IPS-11a (cell line): Measurements from ENCODE around the gene ASIC2.

ENCODE experiments used
- H3K4me3 ChIP-seq: one replicate; pipeline ENCODE4 v1.5.1; 2013; ENCODE audit warnings: low read depth, low read length, control low read depth

ASIC2 gene

DNA sequence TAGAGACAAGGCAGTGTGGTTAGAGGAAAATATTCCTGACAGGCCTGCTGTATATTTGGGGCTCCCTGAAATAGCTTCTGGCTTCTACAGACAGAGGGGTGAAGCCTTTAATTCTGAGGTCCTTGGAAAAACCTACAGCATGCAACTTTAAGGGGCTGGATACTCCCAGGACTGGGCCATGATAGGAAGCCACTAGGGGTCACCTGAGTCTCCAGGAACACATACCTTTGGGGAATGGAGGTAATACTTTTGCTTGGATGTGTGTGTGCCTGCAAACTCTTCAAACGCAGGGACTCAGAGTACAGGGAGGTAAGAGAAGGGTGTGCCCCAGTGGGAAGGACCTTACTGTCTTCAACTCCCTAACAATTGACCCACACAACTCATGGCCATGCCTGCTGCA, 4.1 kb downstream of the ASIC2 start:
- no peak overlapping the region for H3K4me3 ChIP-seq

GRCh38 chr17:33287096-33287725, 5.9 kb downstream of the ASIC2 start:
- H3K4me3 ChIP-seq: no peak overlapping the region

- no peak overlapping the region for H3K4me3 ChIP-seq
Observed at GRCh38 chr17:33285413-33285812, 7.7 kb downstream of the ASIC2 start.

GRCh38 chr17:33284022-33284421, 9.1 kb downstream of the ASIC2 start:
- H3K4me3 ChIP-seq: no peak overlapping the region

GRCh38 chr17:33280162-33280943, 12.7 kb downstream of the ASIC2 start:
- no peak overlapping the region for H3K4me3 ChIP-seq

DNA sequence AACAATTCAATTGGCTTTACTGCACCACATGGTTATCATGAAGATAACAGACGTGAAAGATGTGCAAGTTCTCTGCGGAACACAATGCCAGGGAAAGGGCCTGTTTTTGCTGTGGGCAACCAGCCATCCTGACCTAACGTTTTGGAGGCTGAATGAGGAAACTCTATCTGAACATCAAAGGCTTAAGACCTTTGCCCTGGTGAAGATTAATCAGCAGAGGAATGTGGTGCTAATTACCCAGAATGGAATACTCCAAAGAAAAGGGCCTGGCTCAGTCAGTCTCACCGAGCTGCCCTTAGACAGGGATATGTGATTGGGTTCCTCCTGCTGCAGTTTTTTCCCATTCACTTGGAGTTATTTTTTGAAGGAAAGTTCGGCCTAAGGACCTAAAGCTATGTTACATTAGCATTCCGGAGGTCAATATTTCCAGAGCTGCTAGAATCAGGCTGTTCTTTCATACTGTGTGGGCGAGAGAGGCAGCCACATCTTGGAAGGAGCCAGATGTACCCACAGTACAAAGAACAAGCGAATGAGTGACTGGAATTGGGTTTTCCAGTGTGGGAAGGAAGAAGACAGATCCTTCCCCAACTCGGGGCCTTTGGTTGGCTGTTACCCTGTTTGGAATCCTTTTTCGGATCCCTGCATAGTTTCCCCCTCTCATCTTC, 15.5 kb downstream of the ASIC2 start:
- no peak overlapping the region for H3K4me3 ChIP-seq

DNA sequence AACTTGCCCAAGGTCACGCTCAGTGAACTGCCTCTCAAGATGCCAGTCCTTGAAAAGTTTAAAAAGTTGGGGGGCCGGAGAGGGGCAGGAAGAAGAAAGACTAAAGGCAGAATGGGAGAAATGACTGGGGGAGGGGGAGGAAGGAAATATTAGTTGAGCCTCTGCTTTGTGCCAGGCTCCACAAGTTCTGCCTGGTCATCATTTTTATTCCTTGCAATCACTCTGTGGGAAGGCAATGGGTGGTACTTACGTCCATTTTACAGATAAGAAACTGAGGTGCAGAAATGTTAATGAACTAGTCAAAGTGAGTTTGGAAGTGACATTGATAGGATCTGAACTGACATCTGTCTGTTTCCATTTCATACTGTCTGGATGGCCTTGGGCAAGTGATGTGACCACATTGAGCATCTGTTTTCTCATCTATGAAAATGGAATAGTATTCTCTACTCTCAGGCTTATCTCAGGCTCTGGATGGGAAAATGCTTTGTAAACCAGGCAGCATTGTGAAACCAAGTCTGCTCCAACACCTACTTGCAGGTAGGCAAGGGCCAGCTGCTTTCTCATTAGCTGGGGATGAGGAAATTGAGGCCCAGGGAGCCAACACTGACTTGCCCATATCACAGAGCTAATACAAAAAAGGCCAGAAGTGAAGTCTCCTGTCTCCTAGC, 19.2 kb downstream of the ASIC2 start:
- no peak overlapping the region for H3K4me3 ChIP-seq

DNA sequence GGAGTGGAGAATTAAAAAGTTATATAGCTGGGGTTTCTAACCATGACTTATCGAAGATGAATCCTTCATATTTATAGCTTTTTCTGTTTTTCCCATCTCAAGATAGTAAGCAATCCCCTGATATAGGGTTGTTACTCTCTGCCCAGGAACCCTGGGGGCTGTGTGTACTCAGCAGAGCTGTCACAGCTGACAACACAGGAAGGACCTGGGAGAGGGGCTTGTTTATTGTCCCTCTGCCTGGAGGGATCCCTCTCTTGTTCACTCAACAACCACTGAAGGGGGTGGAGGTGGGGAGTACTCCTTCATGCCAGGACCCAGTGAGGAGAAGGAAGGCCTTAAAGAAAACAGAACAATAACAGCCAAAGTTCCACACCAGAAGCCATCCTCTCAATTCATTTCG, 19.8 kb downstream of the ASIC2 start:
- no peak overlapping the region for H3K4me3 ChIP-seq

- no peak overlapping the region for H3K4me3 ChIP-seq
Observed at GRCh38 chr17:33272438-33272837, 20.7 kb downstream of the ASIC2 start.

DNA sequence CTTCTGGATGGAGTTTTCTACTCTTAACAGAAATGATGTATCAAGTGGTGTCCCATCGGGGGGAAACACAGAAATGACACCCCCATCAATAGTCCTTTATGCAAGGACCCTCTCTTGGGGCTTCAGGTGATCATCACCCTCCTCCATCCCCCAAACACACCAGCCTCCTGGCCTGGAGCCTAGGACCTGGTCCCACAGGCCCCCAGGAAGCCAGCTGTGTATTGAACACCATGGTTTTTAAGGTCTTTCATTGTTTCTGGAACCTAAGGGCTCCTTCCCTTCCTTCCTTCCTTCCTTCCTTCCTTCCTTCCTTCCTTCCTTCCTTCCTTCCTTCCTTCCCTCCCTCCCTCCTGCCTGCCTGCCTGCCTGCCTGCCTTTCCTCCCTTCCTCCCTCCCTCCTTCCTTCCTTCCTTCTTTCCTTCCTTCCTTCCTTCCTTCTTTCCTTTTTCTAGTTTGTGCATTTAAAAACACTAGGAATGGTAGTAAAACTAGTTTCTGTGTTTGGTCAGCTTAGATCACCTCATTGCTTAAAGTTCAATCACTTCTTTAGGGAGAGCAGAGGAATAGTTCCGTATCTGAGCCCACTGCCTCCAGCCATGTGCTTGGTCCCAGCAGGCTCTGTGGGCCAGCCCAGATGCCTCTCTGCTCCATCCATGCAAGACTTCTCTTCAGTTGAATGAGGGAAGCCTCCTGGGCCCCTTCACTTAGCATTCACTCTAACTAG, 23.6 kb downstream of the ASIC2 start:
- H3K4me3 ChIP-seq: no peak overlapping the region

DNA sequence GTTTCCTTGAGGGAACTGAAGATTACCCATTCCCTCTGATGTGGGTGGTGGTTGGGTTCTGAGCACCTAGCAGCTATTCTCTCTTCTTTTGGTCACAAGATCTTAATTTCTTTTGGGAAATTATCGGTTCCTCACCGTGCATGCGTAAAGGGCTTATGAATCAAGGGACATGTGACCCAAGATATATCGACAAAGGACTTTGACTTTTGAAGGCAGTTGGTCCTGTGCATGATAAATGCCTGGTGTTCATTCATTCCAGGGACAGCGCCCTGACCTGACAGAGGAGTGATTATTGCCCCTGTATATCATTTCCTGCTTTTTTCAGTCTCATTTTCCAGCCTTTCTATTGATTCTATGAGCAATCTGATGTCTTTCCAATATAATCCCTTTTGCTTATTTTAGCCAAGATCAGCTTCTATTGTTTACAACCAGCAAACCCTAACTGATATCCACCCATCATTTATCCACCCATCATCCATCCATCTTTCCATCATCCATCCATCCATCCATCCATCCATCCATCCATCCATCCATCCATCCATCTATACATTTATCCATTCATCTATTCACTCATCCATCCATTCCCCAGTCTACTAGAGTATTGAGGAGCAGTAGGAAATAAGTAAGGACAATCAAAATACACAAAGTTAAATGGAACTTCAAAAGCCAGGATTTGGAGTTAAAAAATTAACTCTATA, 25.1 kb downstream of the ASIC2 start:
- H3K4me3 ChIP-seq: no peak overlapping the region

- H3K4me3 ChIP-seq: no peak overlapping the region
Observed at GRCh38 chr17:33267271-33267790, 25.8 kb downstream of the ASIC2 start.

DNA sequence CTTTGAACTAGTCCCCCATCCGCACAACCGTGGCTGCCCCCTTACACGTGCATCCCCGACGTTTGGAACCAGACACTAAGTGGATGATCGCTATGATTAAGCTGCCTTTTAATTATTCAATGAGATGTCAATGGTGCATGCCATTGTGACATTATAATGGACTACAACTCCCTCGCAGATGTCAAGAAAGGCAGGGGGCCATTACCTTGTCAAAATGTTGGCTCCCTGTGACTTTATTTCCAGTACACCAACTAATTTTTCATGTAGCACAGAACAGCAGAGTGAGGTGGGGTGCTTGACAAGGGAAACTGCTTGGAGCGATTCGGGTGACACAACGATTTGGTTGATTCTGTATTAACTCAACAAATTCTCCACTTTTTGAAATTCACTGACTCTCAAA, 26.5 kb downstream of the ASIC2 start:
- no peak overlapping the region for H3K4me3 ChIP-seq

GRCh38 chr17:33266116-33266515, 27.0 kb downstream of the ASIC2 start:
- no peak overlapping the region for H3K4me3 ChIP-seq

DNA sequence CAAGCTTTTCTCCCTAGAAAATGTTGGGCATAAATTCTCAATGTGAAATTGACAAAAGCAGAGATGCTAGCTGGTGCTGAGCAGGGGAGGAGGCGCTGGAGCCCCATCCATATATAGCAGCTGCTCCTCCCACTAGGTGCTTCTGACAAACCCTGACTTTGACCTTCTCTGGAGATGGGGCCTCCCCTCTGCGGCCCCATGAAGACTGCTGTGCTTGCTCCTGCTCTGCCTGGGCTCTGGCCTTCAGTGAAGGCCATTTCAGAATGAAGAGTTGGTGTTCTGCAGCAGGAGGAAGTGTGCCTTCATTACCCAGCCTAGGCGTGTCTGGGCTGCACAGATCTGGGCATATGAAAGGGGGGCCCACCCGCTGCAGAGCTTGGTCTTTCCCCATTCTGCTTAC, 29.7 kb downstream of the ASIC2 start:
- no peak overlapping the region for H3K4me3 ChIP-seq

DNA sequence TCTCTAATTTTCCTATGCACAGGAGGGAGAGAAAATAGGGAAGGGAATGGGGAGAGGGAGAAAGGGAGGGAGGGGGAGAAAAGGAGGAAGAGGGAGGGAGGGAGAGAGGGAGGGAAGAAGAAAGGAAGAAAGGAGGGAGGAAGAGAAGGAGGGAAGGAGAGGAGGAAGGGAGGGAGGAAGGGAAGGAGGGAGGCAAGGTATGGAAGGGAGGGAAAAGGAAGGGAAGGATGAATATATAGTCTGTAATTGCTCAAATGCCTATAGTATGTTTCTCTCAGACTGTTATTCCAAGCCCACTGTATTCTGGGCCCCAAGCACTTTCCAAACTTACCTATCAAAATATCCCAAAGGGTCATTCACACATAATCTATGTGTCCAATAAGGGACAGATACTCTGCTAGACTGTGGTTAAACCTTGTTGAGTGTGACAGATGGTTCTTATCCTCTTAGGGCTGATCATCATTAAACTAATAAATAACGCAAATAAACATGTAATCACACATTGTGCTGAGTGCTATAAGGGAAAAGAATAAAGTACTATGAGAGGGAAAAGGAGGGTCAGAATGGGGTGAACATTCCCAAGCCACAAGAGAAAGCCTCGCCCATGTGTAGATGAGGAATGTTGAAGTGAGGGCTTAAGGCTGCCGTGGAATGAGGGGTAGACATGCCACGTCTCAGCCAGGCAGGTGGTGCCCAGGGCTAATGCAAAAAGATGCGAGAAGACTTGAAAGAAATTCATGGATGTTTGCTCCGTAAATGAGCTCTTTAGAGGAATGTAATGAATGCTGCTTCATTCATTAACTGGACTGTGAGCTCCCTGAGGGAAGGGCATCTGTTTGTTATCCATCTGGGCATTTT, 30.6 kb downstream of the ASIC2 start:
- no peak overlapping the region for H3K4me3 ChIP-seq

GRCh38 chr17:33261820-33262219, 31.3 kb downstream of the ASIC2 start:
- H3K4me3 ChIP-seq: no peak overlapping the region

DNA sequence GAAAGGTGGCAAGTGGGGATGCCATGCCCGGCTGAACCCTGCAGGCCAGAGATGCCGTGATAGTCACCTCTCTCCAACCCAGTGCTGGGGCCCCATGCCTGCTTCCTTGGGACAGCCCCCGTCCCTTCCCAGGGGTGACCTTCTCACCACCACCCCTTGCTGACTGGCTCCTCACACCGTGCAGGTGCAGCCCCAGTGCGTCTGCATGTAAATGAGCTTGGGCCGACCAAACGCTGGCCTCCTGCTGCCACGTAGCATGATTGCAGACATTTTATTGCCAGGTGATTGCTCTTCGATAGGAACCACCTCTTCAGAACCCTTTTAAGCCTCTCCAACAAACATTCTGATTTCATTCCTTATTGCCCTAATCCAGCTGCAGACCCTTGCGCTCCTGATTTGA, 32.5 kb downstream of the ASIC2 start:
- no peak overlapping the region for H3K4me3 ChIP-seq

DNA sequence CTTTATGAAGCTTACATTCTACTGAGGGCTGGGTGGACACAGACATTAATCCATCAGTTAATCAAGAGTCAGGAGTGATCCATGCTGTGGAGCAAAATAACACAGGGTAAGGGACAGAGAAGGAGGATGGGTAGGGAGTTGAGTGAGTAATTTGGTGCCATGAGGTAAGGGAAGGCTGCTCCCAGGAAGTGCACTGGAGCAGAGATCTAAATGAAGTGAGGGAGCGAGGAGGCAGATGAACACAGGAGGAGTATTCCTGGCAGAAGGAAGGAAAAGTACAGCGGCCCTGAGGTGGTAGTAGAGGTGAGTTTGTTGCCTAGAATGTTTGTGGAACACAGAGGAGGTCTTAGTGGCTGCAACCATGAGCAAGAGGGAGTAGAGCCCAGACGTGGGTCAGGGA, 34.8 kb downstream of the ASIC2 start:
- H3K4me3 ChIP-seq: no peak overlapping the region
